ENCODE results near the gene SYNE1.
"Not testable (repeated sequence)": the region's sequence is repeated elsewhere in the genome, so short reads cannot be mapped to it uniquely, and the experiment has no call there.

SYNE1 gene

GRCh38 chr6:152636609-152637295, 410 bp downstream of the SYNE1 start:
- no peaks in the 10 kb centered on the region for H3K9me3 Mint-ChIP-seq
- H3K27me3 Mint-ChIP-seq, result peaks cover 40% of the 10 kb centered on the region
- peak; percentile 22 for ATAC-seq
- no peak overlapping the region for H3K27ac Mint-ChIP-seq
- peak overlapping the region; percentile 67 for H3K4me3 Mint-ChIP-seq
- H3K36me3 Mint-ChIP-seq (ENCODE audit: low read depth), result no peaks in the 10 kb centered on the region
- peaks cover 7% of the 10 kb centered on the region for H3K4me1 Mint-ChIP-seq
- no peak for DNase-seq

GRCh38 chr6:152636021-152636608, 1.0 kb downstream of the SYNE1 start:
- DNase-seq, result no peak
- H3K4me3 Mint-ChIP-seq, result peak overlapping the region; percentile 67
- no peaks in the 10 kb centered on the region for H3K9me3 Mint-ChIP-seq
- H3K36me3 Mint-ChIP-seq (ENCODE audit: low read depth), result no peaks in the 10 kb centered on the region
- no peak for ATAC-seq
- peaks cover 40% of the 10 kb centered on the region for H3K27me3 Mint-ChIP-seq
- peaks cover 7% of the 10 kb centered on the region for H3K4me1 Mint-ChIP-seq
- no peak overlapping the region for H3K27ac Mint-ChIP-seq

GRCh38 chr6:152634773-152635172, 2.4 kb downstream of the SYNE1 start:
- no peak overlapping the region for H3K27ac Mint-ChIP-seq
- no peaks in the 10 kb centered on the region for H3K9me3 Mint-ChIP-seq
- H3K4me1 Mint-ChIP-seq, result peaks cover 7% of the 10 kb centered on the region
- peaks cover 35% of the 10 kb centered on the region for H3K27me3 Mint-ChIP-seq
- DNase-seq (no peak), ATAC-seq (peak; percentile 60)
- H3K4me3 Mint-ChIP-seq, result no peak overlapping the region
- H3K36me3 Mint-ChIP-seq (ENCODE audit: low read depth), result no peaks in the 10 kb centered on the region

GRCh38 chr6:152632121-152632782, 4.9 kb downstream of the SYNE1 start:
- DNase-seq (no peak), ATAC-seq (no peak)
- no peaks in the 10 kb centered on the region for H3K36me3 Mint-ChIP-seq (ENCODE audit: low read depth)
- no peak overlapping the region for H3K4me3 Mint-ChIP-seq
- H3K4me1 Mint-ChIP-seq, result peaks cover 7% of the 10 kb centered on the region
- no peak overlapping the region for H3K27ac Mint-ChIP-seq
- no peaks in the 10 kb centered on the region for H3K9me3 Mint-ChIP-seq
- H3K27me3 Mint-ChIP-seq, result peaks cover 22% of the 10 kb centered on the region

GRCh38 chr6:152631376-152631775, 5.8 kb downstream of the SYNE1 start:
- no peak overlapping the region for H3K27ac Mint-ChIP-seq
- no peaks in the 10 kb centered on the region for H3K9me3 Mint-ChIP-seq
- H3K36me3 Mint-ChIP-seq (ENCODE audit: low read depth), result no peaks in the 10 kb centered on the region
- H3K4me1 Mint-ChIP-seq, result peaks cover 6% of the 10 kb centered on the region
- peaks cover 17% of the 10 kb centered on the region for H3K27me3 Mint-ChIP-seq
- no peak for ATAC-seq
- DNase-seq, result no peak
- no peak overlapping the region for H3K4me3 Mint-ChIP-seq

- peaks cover 14% of the 10 kb centered on the region for H3K27me3 Mint-ChIP-seq
- H3K4me1 Mint-ChIP-seq, result peaks cover under 1% of the 10 kb centered on the region
- no peaks in the 10 kb centered on the region for H3K9me3 Mint-ChIP-seq
- H3K36me3 Mint-ChIP-seq (ENCODE audit: low read depth), result no peaks in the 10 kb centered on the region
- ATAC-seq, result no peak
- no peak for DNase-seq
- no peak overlapping the region for H3K27ac Mint-ChIP-seq
- no peak overlapping the region for H3K4me3 Mint-ChIP-seq
Observed at GRCh38 chr6:152630832-152631231, 6.3 kb downstream of the SYNE1 start.

- no peak for ATAC-seq
- Mint-ChIP-seq H3K27ac (no peak overlapping the region), H3K4me3 (no peak overlapping the region), H3K27me3 (peaks cover 4% of the 10 kb centered on the region), H3K4me1 (no peaks in the 10 kb centered on the region), H3K36me3 (ENCODE audit: low read depth) (no peaks in the 10 kb centered on the region), H3K9me3 (no peaks in the 10 kb centered on the region)
- no peak for DNase-seq
Observed at GRCh38 chr6:152625213-152625612, 11.9 kb downstream of the SYNE1 start.

GRCh38 chr6:152614776-152615175, 22.4 kb downstream of the SYNE1 start:
- not testable (repeated sequence) for H3K4me1 Mint-ChIP-seq; H3K36me3 Mint-ChIP-seq (ENCODE audit: low read depth); H3K9me3 Mint-ChIP-seq; H3K27ac Mint-ChIP-seq; DNase-seq; ATAC-seq; H3K27me3 Mint-ChIP-seq; H3K4me3 Mint-ChIP-seq

- no peak for ATAC-seq
Observed at GRCh38 chr6:152609125-152609670, 28.0 kb downstream of the SYNE1 start.

GRCh38 chr6:152605941-152606340, 31.2 kb downstream of the SYNE1 start:
- DNase-seq (no peak), ATAC-seq (no peak)
- H3K27ac Mint-ChIP-seq, result no peak overlapping the region
- peaks cover 5% of the 10 kb centered on the region for H3K27me3 Mint-ChIP-seq
- H3K36me3 Mint-ChIP-seq (ENCODE audit: low read depth), result no peaks in the 10 kb centered on the region
- H3K4me1 Mint-ChIP-seq, result no peaks in the 10 kb centered on the region
- H3K4me3 Mint-ChIP-seq, result no peak overlapping the region
- H3K9me3 Mint-ChIP-seq, result no peaks in the 10 kb centered on the region

More at GRCh38 chr6:152609125-152609670, 28.0 kb downstream of the SYNE1 start:
- Mint-ChIP-seq H3K36me3 (ENCODE audit: low read depth) (no peaks in the 10 kb centered on the region), H3K4me1 (no peaks in the 10 kb centered on the region), H3K4me3 (no peak overlapping the region), H3K27ac (no peak overlapping the region), H3K27me3 (no peaks in the 10 kb centered on the region), H3K9me3 (no peaks in the 10 kb centered on the region)
- no peak for DNase-seq

GRCh38 chr6:152605342-152605741, 31.8 kb downstream of the SYNE1 start:
- H3K27ac Mint-ChIP-seq, result no peak overlapping the region
- no peak for ATAC-seq

GRCh38 chr6:152603911-152604310, 33.3 kb downstream of the SYNE1 start:
- Mint-ChIP-seq H3K27me3 (peaks cover 5% of the 10 kb centered on the region), H3K27ac (no peak overlapping the region), H3K4me1 (no peaks in the 10 kb centered on the region), H3K36me3 (ENCODE audit: low read depth) (no peaks in the 10 kb centered on the region), H3K9me3 (no peaks in the 10 kb centered on the region), H3K4me3 (no peak overlapping the region)
- ATAC-seq (no peak), DNase-seq (no peak)

More at GRCh38 chr6:152605342-152605741, 31.8 kb downstream of the SYNE1 start:
- DNase-seq, result no peak
- H3K4me1 Mint-ChIP-seq, result no peaks in the 10 kb centered on the region
- H3K9me3 Mint-ChIP-seq, result no peaks in the 10 kb centered on the region
- no peak overlapping the region for H3K4me3 Mint-ChIP-seq
- H3K27me3 Mint-ChIP-seq, result peaks cover 5% of the 10 kb centered on the region
- H3K36me3 Mint-ChIP-seq (ENCODE audit: low read depth), result no peaks in the 10 kb centered on the region

- peaks cover 3% of the 10 kb centered on the region for H3K9me3 Mint-ChIP-seq
- H3K4me3 Mint-ChIP-seq, result no peak overlapping the region
- no peaks in the 10 kb centered on the region for H3K36me3 Mint-ChIP-seq (ENCODE audit: low read depth)
- peaks cover 7% of the 10 kb centered on the region for H3K27me3 Mint-ChIP-seq
- DNase-seq (no peak), ATAC-seq (no peak)
- H3K4me1 Mint-ChIP-seq, result no peaks in the 10 kb centered on the region
- H3K27ac Mint-ChIP-seq, result no peak overlapping the region
Observed at GRCh38 chr6:152600022-152600421, 37.1 kb downstream of the SYNE1 start.

- Mint-ChIP-seq H3K4me3 (no peak overlapping the region), H3K9me3 (peaks cover 3% of the 10 kb centered on the region), H3K36me3 (ENCODE audit: low read depth) (no peaks in the 10 kb centered on the region), H3K27ac (no peak overlapping the region), H3K4me1 (no peaks in the 10 kb centered on the region), H3K27me3 (peaks cover 11% of the 10 kb centered on the region)
- ATAC-seq (no peak), DNase-seq (no peak)
Observed at GRCh38 chr6:152598901-152599537, 38.1 kb downstream of the SYNE1 start.
